Spleen (tissue), 11 donors: ENCODE measurements around the gene DCX. TPM values are rescaled to one million over a fixed set of nuclear protein-coding genes. Genes with fewer than 3 reads are reported as not detected.

Experiments
- DNase-seq: peaks from one replicate; pipeline ENCODE4 v3.0.0-alpha.2; 2020
- H3K27ac ChIP-seq, 8 donors: fragments of 200-600 bp; sonication (generic) in 7 of 8; 1 replicate in 4 of 8; 2 replicates in 4 of 8; pipeline versions ENCODE4 v1.5.0 to v1.8.0; 2016 to 2021; ENCODE audit warnings: inconsistent platforms in 4 of 8, mild to moderate bottlenecking in 4 of 8, moderate library complexity in 1 of 8
- H3K27me3 ChIP-seq, 7 donors: fragments of 200-600 bp; sonication (generic) in 6 of 7; replicated peaks in 1 of 7; 1 replicate in 4 of 7; 2 replicates in 3 of 7; pipeline versions ENCODE4 v1.5.0 to v1.8.0; 2016 to 2021; ENCODE audit warnings: inconsistent platforms in 3 of 7, mild to moderate bottlenecking in 1 of 7
- H3K36me3 ChIP-seq, 6 donors: fragments of 200-600 bp; sonication (generic) in 5 of 6; 1 replicate in 4 of 6; 2 replicates in 2 of 6; pipeline versions ENCODE4 v1.5.0 to v1.8.0; 2016 to 2021; ENCODE audit warnings: inconsistent platforms in 2 of 6
- H3K4me1 ChIP-seq, 6 donors: fragments of 200-600 bp; sonication (generic) in 5 of 6; 1 replicate in 3 of 6; 2 replicates in 3 of 6; pipeline versions ENCODE4 v1.5.0 to v1.8.0; 2016 to 2021; ENCODE audit warnings: inconsistent platforms in 3 of 6
- H3K4me3 ChIP-seq, 8 donors: fragments of 200-600 bp; sonication (generic) in 7 of 8; 1 replicate in 4 of 8; 2 replicates in 4 of 8; pipeline versions ENCODE4 v1.5.0 to v1.8.0; 2016 to 2021; ENCODE audit warnings: inconsistent platforms in 4 of 8, mild to moderate bottlenecking in 4 of 8, moderate library complexity in 2 of 8
- H3K9me3 ChIP-seq, 8 donors: fragments of 200-600 bp; sonication (generic) in 7 of 8; 1 replicate in 4 of 8; 2 replicates in 4 of 8; pipeline versions ENCODE4 v1.5.0 to v1.8.0; 2016 to 2021; ENCODE audit warnings: inconsistent platforms in 4 of 8
- CTCF ChIP-seq, 11 experiments: fragments of 200-600 bp in 7 of 11; fragments of 450-650 bp in 4 of 11; sonication (generic) in 4 of 11; IDR thresholded peaks in 8 of 11; conservative IDR thresholded peaks in 3 of 11; 1 replicate in 7 of 11; 2 replicates in 4 of 11; pipeline versions ENCODE4 v1.4.0 to v1.8.0; 2016 to 2021; ENCODE audit warnings: antibody characterized with exemption in 11 of 11, inconsistent platforms in 4 of 11, mild to moderate bottlenecking in 1 of 11
- POLR2A ChIP-seq, 3 donors: fragments of 450-650 bp; IDR thresholded peaks; one replicate each; pipeline ENCODE4 v1.5.1; 2017; ENCODE audit warnings: antibody characterized with exemption in 3 of 3, mild to moderate bottlenecking in 1 of 3
- POLR2AphosphoS5 ChIP-seq, 3 donors: sonication (generic); formaldehyde crosslinking; IDR thresholded peaks; one replicate each; pipeline ENCODE4 v1.5.1; 2017; ENCODE audit warnings: antibody characterized with exemption in 3 of 3
- whole genome bisulfite sequencing, 5 donors: extraction: QIAGEN DNeasy Blood & Tissue Kit in 3 of 5; methylation state at CpG; one replicate each; pipeline versions ENCODE4 v1.1.5 to v1.1.7; 2013 to 2018; 5-methylcytosine and 5-hydroxymethylcytosine counted together
- intact Hi-C: fragments of 100-400 bp; cut with DNase I; formaldehyde crosslinking; loops from one replicate; pipeline ENCODE4 v1.15.0; 2023; ENCODE audit warnings: low total_unique reads
- polyA plus RNA-seq, 3 donors: library from polyadenylated mRNA; stranded (reverse); fragments of 200-250 nt; gene quantifications; one replicate each; pipeline ENCODE4 v1.2.1, GENCODE V29; 2013
- total RNA-seq, 7 donors: library from RNA; depleted of rRNA in 3 of 7; stranded (reverse); fragments of >200 nt in 3 of 7; fragmentation: NEBNext Ultra II Directional in 4 of 7; extraction: Animal tissue kit (Norgen Biotek cat#: 25700) in 4 of 7; gene quantifications; one replicate each; pipeline versions ENCODE4 v1.1.0 to v1.2.1, GENCODE V29; 2016 to 2021
- donor health status: healthy with polysubstance abuse.
- donor health status: DM: no; HTN: no; CAD: no; lungs with moderate emphysema.
- donor health status: DM: no; HTN: no; CAD: no.
- donor health status: Bipolar disorder and iron deficiency.
- donor health status: healthy.
- donor health status: DM: no; HTN: no; CAD: no.
- donor health status: DM: yes; HTN: yes; CAD: no.

The DCX gene
- total and polyA plus RNA-seq, 10 donors: 0.02 to 0.06 (median 0.02) TPM; not detected in 7

- peaks cover 0 to 21% (median 0%) of the 10 kb centered on the region in 7 donors for H3K27me3 ChIP-seq
- intact Hi-C loops: no loop called here
Observed at GRCh38 chrX:111444881-111445280, 32.9 kb upstream of the DCX start.

DNA sequence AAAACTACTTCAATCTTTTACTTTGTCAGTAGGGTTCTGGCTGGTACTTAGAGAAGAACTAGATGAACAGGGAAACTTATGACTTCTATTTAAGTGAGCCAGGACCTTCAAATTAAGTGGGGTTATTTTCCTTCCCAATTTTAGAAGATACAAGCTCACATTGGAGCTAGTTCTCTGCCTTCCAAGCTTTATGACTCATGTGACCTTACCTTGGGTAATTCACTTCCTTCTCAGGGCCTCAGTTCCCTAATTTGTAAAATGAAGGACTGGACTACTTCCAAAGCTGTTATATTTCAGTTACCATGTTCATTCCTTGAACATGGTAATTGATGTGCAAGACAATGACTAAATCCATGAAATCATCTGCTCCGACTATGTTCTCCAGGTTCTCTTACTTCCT is 32.0 kb upstream of the DCX start:
- DNase-seq: no peak
- no peaks in the 10 kb centered on the region for H3K9me3 ChIP-seq
- WGBS, 5 donors: 62 to 94% (median 88%) methylated on average over 1 of the region's 1 CpG
- peaks cover 0 to 21% (median 0%) of the 10 kb centered on the region in 7 donors for H3K27me3 ChIP-seq
- no peaks in the 10 kb centered on the region for H3K36me3 ChIP-seq
- intact Hi-C loops: no loop called here
- no peak overlapping the region for H3K27ac ChIP-seq
- TF ChIP-seq POLR2A (IDR thresholded peaks at IDR 0.05) (no peak), POLR2AphosphoS5 (IDR thresholded peaks at IDR 0.05) (no peak), CTCF (IDR thresholded peaks at IDR 0.05 in 8 of 11, conservative IDR thresholded peaks at IDR 0.05 in 3 of 11) (no peak)
- no peak overlapping the region for H3K4me3 ChIP-seq
- no peaks in the 10 kb centered on the region for H3K4me1 ChIP-seq

More at GRCh38 chrX:111444881-111445280, 32.9 kb upstream of the DCX start:
- Histone ChIP-seq H3K4me1 (no peaks in the 10 kb centered on the region), H3K9me3 (no peaks in the 10 kb centered on the region), H3K4me3 (no peak overlapping the region), H3K36me3 (no peaks in the 10 kb centered on the region), H3K27ac (no peak overlapping the region)
- no peak for TF ChIP-seq POLR2A (IDR thresholded peaks at IDR 0.05)
- WGBS, 5 donors: 35 to 61% (median 47%) methylated on average over 6 of the region's 6 CpGs
- no peak for DNase-seq

DNA sequence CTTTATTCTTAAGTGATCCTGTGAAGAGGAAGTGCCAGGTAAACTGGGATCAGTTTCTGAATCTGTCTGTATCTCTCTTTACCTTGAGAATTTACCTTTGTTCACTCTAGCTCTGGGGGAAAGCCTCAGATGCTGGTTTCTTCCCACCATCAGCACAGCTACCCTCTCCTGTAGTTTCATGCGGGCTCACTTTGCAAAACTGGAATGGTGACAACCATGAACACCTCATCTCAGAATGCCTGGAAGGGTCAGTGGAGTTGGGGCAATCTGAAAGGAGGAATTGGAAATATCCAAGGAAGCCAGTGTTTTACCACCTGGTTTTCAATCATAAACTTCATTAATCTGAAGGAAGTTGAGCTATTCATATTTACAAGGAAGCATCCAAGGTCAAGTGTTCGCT is 30.8 kb upstream of the DCX start:
- 68 to 90% (median 82%) methylated on average over 2 of the region's 2 CpGs for WGBS, 5 donors
- intact Hi-C loops: no loop called here
- H3K27me3 ChIP-seq: peaks cover 0 to 18% (median 0%) of the 10 kb centered on the region in 7 donors

DNA sequence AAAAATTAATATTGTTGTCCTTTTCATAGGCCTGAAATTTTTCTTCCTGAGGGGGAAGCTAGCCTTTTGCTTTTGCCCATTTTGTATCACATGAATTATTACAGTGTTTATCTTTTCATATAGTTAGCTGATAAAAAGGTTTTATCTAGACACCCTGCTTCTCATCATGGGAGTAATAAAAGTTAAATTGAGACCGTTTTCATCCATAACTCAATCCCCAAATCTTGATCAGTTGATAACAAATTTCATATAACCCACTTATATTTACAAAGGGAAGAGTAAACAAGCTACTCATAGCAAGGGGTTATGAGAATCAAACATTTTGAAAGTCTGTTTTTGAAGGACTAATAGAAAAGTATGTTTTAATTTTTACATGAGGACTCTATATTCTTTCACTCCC is 23.5 kb upstream of the DCX start:
- H3K4me3 ChIP-seq: no peak overlapping the region
- no peaks in the 10 kb centered on the region for H3K9me3 ChIP-seq
- no peaks in the 10 kb centered on the region for H3K4me1 ChIP-seq
- DNase-seq: no peak
- intact Hi-C loops: no loop called here
- H3K27ac ChIP-seq: no peak overlapping the region
- H3K36me3 ChIP-seq: no peaks in the 10 kb centered on the region
- no peaks in the 10 kb centered on the region for H3K27me3 ChIP-seq
- WGBS, 5 donors: 60 to 96% (median 72%) methylated on average over 1 of the region's 1 CpG
- no peak for TF ChIP-seq POLR2AphosphoS5 (IDR thresholded peaks at IDR 0.05)
- no peak for TF ChIP-seq CTCF (IDR thresholded peaks at IDR 0.05 in 8 of 11, conservative IDR thresholded peaks at IDR 0.05 in 3 of 11)
- no peak for TF ChIP-seq POLR2A (IDR thresholded peaks at IDR 0.05)

More for the DNA sequence above, 30.8 kb upstream of the DCX start:
- DNase-seq: no peak
- H3K9me3 ChIP-seq: no peaks in the 10 kb centered on the region
- H3K27ac ChIP-seq: no peak overlapping the region
- H3K36me3 ChIP-seq: no peaks in the 10 kb centered on the region
- no peaks in the 10 kb centered on the region for H3K4me1 ChIP-seq
- no peak overlapping the region for H3K4me3 ChIP-seq
- TF ChIP-seq POLR2A (IDR thresholded peaks at IDR 0.05) (no peak), POLR2AphosphoS5 (IDR thresholded peaks at IDR 0.05) (no peak), CTCF (IDR thresholded peaks at IDR 0.05 in 8 of 11, conservative IDR thresholded peaks at IDR 0.05 in 3 of 11) (no peak)

DNA sequence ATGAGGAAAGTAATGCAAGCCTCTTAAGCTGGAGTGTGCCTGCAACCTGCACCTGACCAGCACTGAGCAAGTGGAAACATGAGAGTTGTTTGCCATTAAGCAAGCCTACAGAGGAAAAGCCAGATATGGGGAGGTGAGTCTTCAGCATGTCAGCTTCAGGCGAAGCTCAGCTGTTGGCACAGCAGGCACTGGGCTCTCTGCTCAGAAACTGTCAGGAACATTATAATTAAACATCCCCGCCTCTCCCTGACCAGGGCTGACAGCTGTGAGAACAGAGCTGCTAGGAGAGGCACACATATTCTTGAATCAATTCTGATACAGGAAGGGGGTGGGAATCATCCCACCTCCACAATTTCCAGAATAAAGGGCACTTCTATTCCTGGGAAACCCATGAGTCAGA is 19.0 kb upstream of the DCX start:
- H3K27ac ChIP-seq: no peak overlapping the region
- intact Hi-C loops: no loop called here
- WGBS, 5 donors: 64 to 100% (median 84%) methylated on average over 1 to 2 of the region's 2 CpGs

More for the DNA sequence above, 19.0 kb upstream of the DCX start:
- no peak overlapping the region for H3K4me3 ChIP-seq
- H3K36me3 ChIP-seq: no peaks in the 10 kb centered on the region
- H3K27me3 ChIP-seq: peaks cover 0 to 18% (median 0%) of the 10 kb centered on the region in 7 donors
- no peaks in the 10 kb centered on the region for H3K9me3 ChIP-seq
- no peaks in the 10 kb centered on the region for H3K4me1 ChIP-seq
- DNase-seq: no peak
- no peak for TF ChIP-seq CTCF (IDR thresholded peaks at IDR 0.05 in 8 of 11, conservative IDR thresholded peaks at IDR 0.05 in 3 of 11)
- TF ChIP-seq POLR2AphosphoS5 (IDR thresholded peaks at IDR 0.05): no peak
- TF ChIP-seq POLR2A (IDR thresholded peaks at IDR 0.05): no peak
